ENCODE results near the gene SHISAL1.
"Not testable (repeated sequence)": the region's sequence is repeated elsewhere in the genome, so short reads cannot be mapped to it uniquely, and the experiment has no call there.

The SHISAL1 gene

DNA sequence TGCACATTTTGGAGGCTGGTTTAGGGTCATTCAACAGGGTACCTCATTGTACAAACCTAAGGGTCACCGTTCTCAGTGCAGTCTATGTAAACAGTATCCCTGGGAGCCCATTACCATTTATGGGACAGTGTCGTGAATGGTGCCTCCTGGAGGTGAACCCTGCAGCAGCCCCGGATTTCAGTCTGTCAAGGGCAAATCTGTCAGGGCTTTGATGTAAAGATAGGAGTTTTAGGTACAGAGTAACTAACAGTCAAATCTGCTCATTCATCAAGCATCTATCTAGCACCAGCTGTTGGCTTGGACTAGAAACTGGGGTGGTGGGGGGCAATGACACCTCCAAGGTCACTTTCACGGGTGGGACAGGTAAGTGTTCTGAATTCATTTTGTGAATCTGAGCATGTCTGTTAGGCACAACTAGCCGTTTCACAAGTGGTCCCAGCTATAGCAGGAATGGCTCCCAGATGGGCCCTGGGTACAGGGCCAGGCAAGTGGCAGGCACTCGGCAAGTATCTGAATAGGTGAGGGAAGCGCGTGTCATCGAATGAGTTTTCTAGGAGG lies 68.4 kb downstream of the SHISAL1 start:
- Histone ChIP-seq H4K20me1 (ENCODE audit: insufficient read depth, low read length) (no peaks in the 10 kb centered on the region), H3F3A (ENCODE audit: insufficient read depth, low read length) (no peaks in the 10 kb centered on the region), H3K4me2 (ENCODE audit: low read length) (no peak overlapping the region), H2AFZ (ENCODE audit: low read length) (no peak overlapping the region), H3K79me2 (ENCODE audit: insufficient read depth, low read length) (no peaks in the 10 kb centered on the region), H3K9me3 (ENCODE audit: low read length) (no peaks in the 10 kb centered on the region), H3K9me2 (ENCODE audit: low read depth, low read length) (no peaks in the 10 kb centered on the region), H3K4me1 (ENCODE audit: insufficient read depth, low read length, severe bottlenecking) (no peaks in the 10 kb centered on the region), H3K27ac (ENCODE audit: low read depth, low read length, poor library complexity, severe bottlenecking) (no peak overlapping the region), H3K36me3 (ENCODE audit: insufficient read depth, low read length) (no peaks in the 10 kb centered on the region), H3K9ac (ENCODE audit: low read length) (no peak overlapping the region), H3K4me3 (ENCODE audit: low read depth, low read length, poor library complexity, severe bottlenecking) (no peak overlapping the region), H3K27me3 (ENCODE audit: insufficient read depth, low read length) (no peaks in the 10 kb centered on the region; the same call in 1 of the 2 replicates)
- no peak for TF ChIP-seq EZH2 (IDR thresholded peaks at IDR 0.05; ENCODE audit: borderline replicate concordance, low read length)
- TF ChIP-seq, protein P1, sequence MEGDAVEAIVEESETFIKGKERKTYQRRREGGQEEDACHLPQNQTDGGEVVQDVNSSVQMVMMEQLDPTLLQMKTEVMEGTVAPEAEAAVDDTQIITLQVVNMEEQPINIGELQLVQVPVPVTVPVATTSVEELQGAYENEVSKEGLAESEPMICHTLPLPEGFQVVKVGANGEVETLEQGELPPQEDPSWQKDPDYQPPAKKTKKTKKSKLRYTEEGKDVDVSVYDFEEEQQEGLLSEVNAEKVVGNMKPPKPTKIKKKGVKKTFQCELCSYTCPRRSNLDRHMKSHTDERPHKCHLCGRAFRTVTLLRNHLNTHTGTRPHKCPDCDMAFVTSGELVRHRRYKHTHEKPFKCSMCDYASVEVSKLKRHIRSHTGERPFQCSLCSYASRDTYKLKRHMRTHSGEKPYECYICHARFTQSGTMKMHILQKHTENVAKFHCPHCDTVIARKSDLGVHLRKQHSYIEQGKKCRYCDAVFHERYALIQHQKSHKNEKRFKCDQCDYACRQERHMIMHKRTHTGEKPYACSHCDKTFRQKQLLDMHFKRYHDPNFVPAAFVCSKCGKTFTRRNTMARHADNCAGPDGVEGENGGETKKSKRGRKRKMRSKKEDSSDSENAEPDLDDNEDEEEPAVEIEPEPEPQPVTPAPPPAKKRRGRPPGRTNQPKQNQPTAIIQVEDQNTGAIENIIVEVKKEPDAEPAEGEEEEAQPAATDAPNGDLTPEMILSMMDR (IDR thresholded peaks at IDR 0.05; ENCODE audit: low read length) = no peak

DNA sequence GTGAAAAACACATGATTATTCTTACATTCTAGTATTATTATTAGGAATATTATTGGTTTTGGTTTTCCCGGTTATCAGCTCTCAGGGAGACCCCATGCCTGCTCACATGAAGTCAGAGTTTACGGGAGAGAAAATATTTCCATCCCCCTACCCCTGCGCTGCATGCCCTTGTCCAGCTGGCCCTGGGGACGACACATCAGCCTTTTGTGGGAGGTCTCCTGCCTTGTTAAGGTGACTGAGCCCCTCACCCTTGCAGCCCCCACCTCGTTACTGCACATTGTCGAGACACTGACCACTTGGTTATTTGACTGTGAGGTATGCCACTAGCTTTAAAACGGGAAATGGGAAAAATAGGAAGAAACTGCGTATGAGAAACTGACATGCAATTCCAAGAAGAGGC lies 69.0 kb downstream of the SHISAL1 start:
- H3F3A ChIP-seq (ENCODE audit: insufficient read depth, low read length) = no peaks in the 10 kb centered on the region
- H3K4me3 ChIP-seq (ENCODE audit: low read depth, low read length, poor library complexity, severe bottlenecking) = no peak overlapping the region
- no peak overlapping the region for H3K9ac ChIP-seq (ENCODE audit: low read length)
- H4K20me1 ChIP-seq (ENCODE audit: insufficient read depth, low read length) = no peaks in the 10 kb centered on the region
- H3K27ac ChIP-seq (ENCODE audit: low read depth, low read length, poor library complexity, severe bottlenecking) = no peak overlapping the region
- H3K4me2 ChIP-seq (ENCODE audit: low read length) = no peak overlapping the region
- no peak overlapping the region for H2AFZ ChIP-seq (ENCODE audit: low read length)
- H3K27me3 ChIP-seq (ENCODE audit: insufficient read depth, low read length) = no peaks in the 10 kb centered on the region
- H3K9me2 ChIP-seq (ENCODE audit: low read depth, low read length) = no peaks in the 10 kb centered on the region
- no peaks in the 10 kb centered on the region for H3K9me3 ChIP-seq (ENCODE audit: low read length)
- no peaks in the 10 kb centered on the region for H3K36me3 ChIP-seq (ENCODE audit: insufficient read depth, low read length)
- TF ChIP-seq, protein P1 (IDR thresholded peaks at IDR 0.05; ENCODE audit: low read length) = no peak
- no peak for TF ChIP-seq EZH2 (IDR thresholded peaks at IDR 0.05; ENCODE audit: borderline replicate concordance, low read length)
- no peaks in the 10 kb centered on the region for H3K79me2 ChIP-seq (ENCODE audit: insufficient read depth, low read length)
- no peaks in the 10 kb centered on the region for H3K4me1 ChIP-seq (ENCODE audit: insufficient read depth, low read length, severe bottlenecking)

DNA sequence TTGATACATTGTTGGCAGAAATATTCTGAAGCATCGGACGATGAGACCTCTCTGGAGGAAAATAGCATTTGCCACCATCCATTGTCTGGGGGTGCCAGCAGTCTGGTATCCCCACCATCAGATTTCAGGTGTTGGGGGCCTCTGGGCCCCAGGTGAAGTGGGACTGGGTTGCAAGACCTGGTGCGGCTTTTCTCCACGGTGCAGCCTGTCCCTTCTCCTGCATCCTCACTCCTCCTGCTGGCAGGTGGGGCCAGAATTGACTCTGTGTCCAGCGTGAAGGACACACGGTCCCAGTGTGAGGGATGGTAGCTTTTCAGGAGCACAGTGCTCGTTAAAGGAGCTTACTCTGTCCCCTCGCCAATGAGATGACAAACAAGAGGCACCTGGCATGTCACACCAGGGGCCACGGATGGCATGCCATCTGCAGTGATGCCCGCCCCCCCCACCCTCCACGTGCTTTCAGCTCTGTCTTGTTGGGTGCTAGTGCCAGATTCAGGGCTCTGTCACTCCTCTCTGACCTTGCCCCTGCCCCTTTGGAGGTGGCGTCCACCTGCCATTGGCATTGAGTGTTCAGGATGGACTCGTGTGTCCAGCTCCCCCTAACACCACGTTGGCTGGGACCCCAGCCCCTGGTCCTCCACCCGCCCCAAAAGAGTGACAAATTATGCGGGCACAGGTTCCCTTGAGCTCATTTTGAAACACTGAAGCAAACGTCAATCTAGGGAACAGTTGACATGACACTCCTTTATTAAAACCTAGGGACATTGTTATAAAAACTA lies 69.6 kb downstream of the SHISAL1 start:
- no peak for TF ChIP-seq EZH2 (IDR thresholded peaks at IDR 0.05; ENCODE audit: borderline replicate concordance, low read length)
- TF ChIP-seq, protein P1 (IDR thresholded peaks at IDR 0.05; ENCODE audit: low read length) = no peak
- Histone ChIP-seq H4K20me1 (ENCODE audit: insufficient read depth, low read length) (no peaks in the 10 kb centered on the region), H3K27me3 (ENCODE audit: insufficient read depth, low read length) (no peaks in the 10 kb centered on the region), H3K9ac (ENCODE audit: low read length) (no peak overlapping the region), H3K79me2 (ENCODE audit: insufficient read depth, low read length) (no peaks in the 10 kb centered on the region), H3F3A (ENCODE audit: insufficient read depth, low read length) (no peaks in the 10 kb centered on the region), H2AFZ (ENCODE audit: low read length) (no peak overlapping the region), H3K4me2 (ENCODE audit: low read length) (no peak overlapping the region), H3K9me3 (ENCODE audit: low read length) (no peaks in the 10 kb centered on the region), H3K36me3 (ENCODE audit: insufficient read depth, low read length) (no peaks in the 10 kb centered on the region), H3K4me1 (ENCODE audit: insufficient read depth, low read length, severe bottlenecking) (no peaks in the 10 kb centered on the region), H3K4me3 (ENCODE audit: low read depth, low read length, poor library complexity, severe bottlenecking) (no peak overlapping the region), H3K27ac (ENCODE audit: low read depth, low read length, poor library complexity, severe bottlenecking) (no peak overlapping the region), H3K9me2 (ENCODE audit: low read depth, low read length) (no peaks in the 10 kb centered on the region)

DNA sequence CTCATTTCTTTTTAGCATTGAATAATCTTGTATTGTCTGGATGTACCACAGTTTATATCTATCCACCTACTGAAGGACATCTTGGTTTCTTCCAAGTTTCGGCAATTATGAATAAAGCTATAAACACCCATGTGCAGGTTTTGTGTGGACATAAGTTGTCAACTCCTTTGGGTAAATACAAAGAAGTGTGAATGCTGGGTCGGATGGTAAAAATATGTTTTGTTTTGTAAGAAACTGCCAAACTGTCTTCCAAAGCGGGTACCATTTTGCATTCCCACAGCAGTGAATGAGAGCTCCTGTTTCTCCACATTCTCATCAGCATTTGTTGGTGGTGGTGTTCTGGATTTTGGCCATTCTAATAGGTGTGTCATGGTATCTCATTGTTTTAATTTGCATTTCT lies 71.6 kb downstream of the SHISAL1 start:
- not testable (repeated sequence) for H3K4me2 ChIP-seq (ENCODE audit: low read length); H3K4me3 ChIP-seq (ENCODE audit: low read depth, low read length, poor library complexity, severe bottlenecking); H3K9me3 ChIP-seq (ENCODE audit: low read length); H3K36me3 ChIP-seq (ENCODE audit: insufficient read depth, low read length); H3K27ac ChIP-seq (ENCODE audit: low read depth, low read length, poor library complexity, severe bottlenecking); H3K27me3 ChIP-seq (ENCODE audit: insufficient read depth, low read length); H3K79me2 ChIP-seq (ENCODE audit: insufficient read depth, low read length); H4K20me1 ChIP-seq (ENCODE audit: insufficient read depth, low read length); H3K9me2 ChIP-seq (ENCODE audit: low read depth, low read length); H3F3A ChIP-seq (ENCODE audit: insufficient read depth, low read length); H3K9ac ChIP-seq (ENCODE audit: low read length); H2AFZ ChIP-seq (ENCODE audit: low read length); H3K4me1 ChIP-seq (ENCODE audit: insufficient read depth, low read length, severe bottlenecking)
